K562 (cell line): ENCODE measurements around the gene RAPGEF5.

Experiments
- KAT7 ChIP-seq: sonication (generic); formaldehyde crosslinking; IDR thresholded peaks from 2 replicates; pipeline ENCODE4 v1.8.0; 2022; ENCODE audit warnings: missing genetic modification reagents, mild to moderate bottlenecking, borderline replicate concordance
- NCOA1 ChIP-seq: fragments of 450-650 bp; IDR thresholded peaks from 2 replicates; pipeline ENCODE4 v1.6.1; 2016; ENCODE audit warnings: low read depth
- RERE ChIP-seq: sonication (generic); formaldehyde crosslinking; IDR thresholded peaks from 2 replicates; pipeline ENCODE4 v1.8.0; 2023; ENCODE audit warnings: missing genetic modification reagents, mild to moderate bottlenecking, borderline replicate concordance
- SNAPC5 ChIP-seq: fragments of 250-450 bp; sonication (Bioruptor Pico); IDR thresholded peaks from 2 replicates; pipeline ENCODE4 v1.8.0; 2021; ENCODE audit warnings: moderate library complexity, mild to moderate bottlenecking, inconsistent platforms
- TEAD4 ChIP-seq, 2 experiments: sonication (generic) in 1 of 2; formaldehyde crosslinking in 1 of 2; IDR thresholded peaks; 2 replicates each; pipeline versions ENCODE4 v1.6.1 to v1.8.0; 2012 to 2022; ENCODE audit warnings: borderline replicate concordance in 1 of 2, inconsistent platforms in 1 of 2, low read length in 1 of 2, mild to moderate bottlenecking in 1 of 2, missing genetic modification reagents in 1 of 2
- ZZZ3 ChIP-seq: fragments of 450-650 bp; IDR thresholded peaks from 2 replicates; pipeline ENCODE4 v1.6.1; 2016; ENCODE audit warnings: antibody characterized with exemption, mild to moderate bottlenecking, moderate library complexity

GRCh38 chr7:22150221-22150620, 206.7 kb downstream of the RAPGEF5 start:
- TF ChIP-seq ZZZ3 (no peak), SNAPC5 (CRISPR knock-in tag) (no peak), TEAD4 (IDR thresholded peaks at IDR 0.05; ENCODE audit: low read length) (no peak), TEAD4 (CRISPR knock-in tag; IDR thresholded peaks at IDR 0.05; ENCODE audit: borderline replicate concordance) (no peak), RERE (CRISPR knock-in tag) (no peak), NCOA1 (no peak), KAT7 (CRISPR knock-in tag) (no peak)
